OCI-M2 (cell line): ENCODE measurements around the gene SLC2A5.

Experiments used
- DNase-seq: peaks from one replicate; lab custom pipeline; 2025; ENCODE audit not compliant: unreplicated experiment; lab: John Stamatoyannopoulos, UW

SLC2A5 gene

DNA sequence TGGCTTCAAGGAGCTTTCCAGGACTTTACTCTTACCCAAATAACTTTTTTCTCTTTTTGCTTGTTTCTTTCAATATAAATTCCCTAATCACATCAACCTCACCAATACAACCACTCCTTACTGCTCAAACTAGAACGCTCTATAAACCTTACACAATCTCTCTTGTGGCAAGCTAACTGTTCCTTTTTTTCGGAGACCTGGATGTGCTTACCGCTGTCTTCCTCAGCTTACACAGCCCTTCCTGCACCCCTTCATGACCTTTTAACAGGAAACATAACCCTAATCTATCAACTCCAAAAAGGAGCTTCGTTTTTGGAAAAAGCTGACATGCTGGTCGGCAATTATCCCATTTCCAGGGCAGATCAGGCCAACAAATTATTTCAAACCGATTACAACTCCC lies 24.1 kb upstream of the SLC2A5 start:
- DNase-seq = no peak

DNA sequence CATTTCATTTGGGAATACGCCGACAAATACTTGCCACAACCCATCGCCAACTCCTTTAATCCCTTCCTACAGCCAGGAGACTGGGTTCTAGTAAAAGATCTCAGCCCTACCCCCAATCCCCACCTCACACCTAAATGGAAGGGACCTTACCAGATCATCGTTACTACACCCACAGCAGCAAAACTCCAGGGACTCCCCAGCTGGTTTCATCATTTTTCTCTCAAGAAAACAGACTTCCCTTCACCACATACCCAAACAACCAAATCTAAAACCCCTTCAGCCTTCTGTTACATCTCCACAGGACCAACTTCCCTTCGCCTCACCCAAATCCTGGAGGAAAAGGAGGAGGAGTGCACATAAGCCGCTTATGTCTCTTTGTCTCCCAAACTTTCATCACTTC lies 23.7 kb upstream of the SLC2A5 start:
- DNase-seq = no peak

DNA sequence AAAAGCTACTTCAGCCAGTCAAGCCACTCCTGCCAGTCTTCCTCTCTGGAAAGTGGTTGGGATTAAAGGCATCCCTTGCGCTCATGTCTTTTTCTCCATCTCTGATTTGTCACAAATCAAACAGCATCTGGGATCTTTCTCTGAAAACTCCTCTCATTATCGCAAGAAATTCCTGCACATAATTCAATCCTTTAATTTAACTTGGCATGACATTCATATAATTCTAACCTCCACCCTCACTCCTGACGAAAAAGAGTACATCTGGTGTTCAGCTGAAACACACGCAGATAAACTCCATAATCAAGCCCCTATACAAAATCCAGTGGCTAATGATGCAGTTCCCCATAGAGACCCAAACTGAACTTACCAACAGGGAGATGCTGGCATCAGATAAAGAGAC lies 19.4 kb upstream of the SLC2A5 start:
- DNase-seq = no peak

DNA sequence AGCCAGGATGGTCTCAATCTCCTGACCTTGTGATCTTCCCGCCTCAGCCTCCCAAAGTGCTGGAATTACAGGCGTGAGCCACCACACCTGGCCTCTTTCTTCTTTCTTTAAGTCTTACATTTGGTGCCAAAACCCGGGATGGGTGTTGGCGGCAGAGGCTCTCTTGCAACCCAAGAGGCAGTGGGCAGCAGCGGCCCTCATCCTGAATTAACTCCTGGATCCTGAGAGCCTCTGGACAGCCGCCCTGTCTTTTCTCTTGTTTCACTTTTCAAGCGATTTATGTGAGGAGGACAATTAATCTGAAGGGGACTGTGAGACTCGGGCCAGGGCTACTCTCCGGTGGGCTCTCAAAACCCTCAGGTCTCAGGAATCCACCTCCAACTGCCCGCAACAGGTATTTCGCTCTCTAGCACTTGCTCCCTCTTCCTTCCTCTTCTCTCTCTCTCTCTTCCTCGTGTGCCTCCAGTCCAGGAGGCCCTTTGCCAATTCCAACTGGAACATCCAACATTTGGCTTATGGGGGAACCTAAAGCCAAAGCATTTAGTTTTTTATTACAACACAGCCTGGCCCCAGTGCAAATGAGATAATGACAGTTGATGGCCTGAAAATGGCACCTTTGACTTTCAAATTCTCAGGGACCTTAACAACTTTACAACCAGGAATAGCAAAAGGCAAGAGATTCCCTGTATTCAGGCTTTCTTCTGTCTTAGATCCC lies 18.1 kb upstream of the SLC2A5 start:
- no peak for DNase-seq

DNA sequence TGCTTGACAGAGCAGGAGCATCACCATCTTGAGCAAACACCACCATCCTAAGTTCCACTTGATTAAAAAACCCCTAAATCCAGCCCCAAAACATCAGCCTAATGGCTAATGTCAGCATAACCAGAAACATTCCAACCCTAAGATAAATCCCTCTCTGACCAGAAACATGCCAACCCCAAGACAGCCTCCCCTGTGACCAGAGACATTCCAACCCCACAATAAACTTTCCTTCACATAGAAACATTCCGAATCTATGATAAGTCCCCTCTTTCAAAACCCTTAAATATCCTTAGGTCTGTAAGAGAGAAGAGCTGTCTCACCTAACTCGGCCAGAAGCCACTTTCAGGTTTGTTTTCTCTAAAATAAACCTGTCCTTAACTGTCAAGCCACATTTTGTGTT lies 17.4 kb upstream of the SLC2A5 start:
- DNase-seq = no peak

DNA sequence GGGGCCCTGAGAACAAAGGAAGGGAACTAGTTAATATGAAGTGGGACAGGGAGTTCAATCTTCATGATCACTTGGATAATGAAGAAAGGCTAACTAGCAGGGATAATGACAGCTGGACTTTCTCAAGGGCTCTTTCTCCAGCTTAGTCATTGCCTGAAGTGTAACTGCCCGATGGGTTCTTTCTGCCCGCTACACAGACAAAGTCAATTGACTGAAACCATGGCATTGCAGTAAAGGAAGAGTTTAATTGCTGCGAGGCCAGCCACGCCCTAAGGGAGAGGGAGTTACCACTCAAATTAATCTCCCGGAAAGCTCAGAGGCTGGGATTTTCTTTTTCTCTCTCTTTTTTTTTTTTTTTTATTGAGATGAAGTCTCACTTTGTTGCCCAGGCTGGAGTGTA lies 16.6 kb upstream of the SLC2A5 start:
- no peak for DNase-seq

DNA sequence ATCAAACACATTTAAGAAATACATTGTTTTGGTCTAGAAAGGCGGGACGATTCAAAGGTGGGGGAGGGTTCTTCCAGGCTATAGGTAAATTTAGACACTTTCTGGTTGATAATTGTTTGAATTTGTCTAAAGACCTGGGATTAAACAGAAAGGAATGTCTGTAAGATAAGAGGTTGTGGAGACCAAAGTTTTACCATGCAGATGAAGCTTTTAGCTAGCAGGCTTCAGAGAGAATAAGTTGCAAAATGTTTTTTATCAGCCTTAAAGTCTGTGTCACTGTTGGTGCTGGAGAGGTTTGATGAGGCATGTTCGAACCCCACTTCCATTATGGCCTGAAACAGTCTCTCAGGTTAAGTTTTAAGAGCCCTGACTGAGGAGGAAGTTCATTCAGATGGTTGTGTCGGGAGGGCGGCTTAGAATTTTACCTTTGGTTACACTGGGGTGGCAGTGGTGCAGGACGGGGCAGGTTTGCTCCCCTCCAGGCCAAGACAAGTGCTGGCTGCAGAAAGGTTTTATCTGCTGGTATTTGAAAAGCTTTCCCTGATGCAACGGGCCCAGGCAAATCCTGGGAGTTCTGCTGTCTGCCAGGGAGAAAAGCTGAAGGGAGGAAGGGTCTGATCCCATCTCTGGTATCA lies 16.0 kb upstream of the SLC2A5 start:
- no peak for DNase-seq

DNA sequence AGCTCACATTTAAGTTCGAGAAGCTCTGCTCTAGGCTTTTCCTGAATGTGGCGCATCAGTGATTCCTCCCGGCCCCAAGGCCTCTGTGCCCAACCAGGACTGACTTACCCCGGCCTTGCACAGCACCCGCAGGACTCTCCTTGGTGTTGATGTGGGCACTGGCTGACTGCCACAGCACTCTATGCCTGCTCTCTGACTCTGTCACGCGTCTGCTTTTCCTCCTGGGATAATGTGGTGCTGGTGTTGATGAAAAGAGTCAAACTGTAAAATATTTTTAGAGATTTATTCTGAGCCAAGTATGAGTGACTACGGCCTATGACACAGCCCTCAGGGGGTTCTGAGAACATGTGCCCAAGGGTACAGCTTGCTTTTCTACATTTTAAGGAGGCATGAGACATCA lies 15.5 kb upstream of the SLC2A5 start:
- no peak for DNase-seq

DNA sequence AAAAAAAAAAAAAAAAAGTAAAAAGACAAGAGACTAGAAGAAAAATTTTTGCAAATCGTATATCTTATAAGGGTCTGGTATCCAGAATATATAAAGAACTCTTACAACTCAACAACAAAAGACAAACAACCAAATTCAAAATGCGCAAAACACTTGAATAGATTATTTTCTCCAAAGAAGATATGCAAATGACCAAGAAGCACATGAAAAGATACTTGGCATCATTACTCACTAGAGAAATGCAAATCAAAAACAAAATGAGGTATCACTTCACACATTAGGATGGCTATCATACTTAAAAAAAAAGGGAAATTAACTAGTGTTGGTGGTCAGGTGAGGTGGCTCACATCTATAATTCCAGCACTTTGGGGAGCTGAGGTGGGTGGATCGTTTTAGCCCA lies 12.0 kb upstream of the SLC2A5 start:
- DNase-seq = no peak

DNA sequence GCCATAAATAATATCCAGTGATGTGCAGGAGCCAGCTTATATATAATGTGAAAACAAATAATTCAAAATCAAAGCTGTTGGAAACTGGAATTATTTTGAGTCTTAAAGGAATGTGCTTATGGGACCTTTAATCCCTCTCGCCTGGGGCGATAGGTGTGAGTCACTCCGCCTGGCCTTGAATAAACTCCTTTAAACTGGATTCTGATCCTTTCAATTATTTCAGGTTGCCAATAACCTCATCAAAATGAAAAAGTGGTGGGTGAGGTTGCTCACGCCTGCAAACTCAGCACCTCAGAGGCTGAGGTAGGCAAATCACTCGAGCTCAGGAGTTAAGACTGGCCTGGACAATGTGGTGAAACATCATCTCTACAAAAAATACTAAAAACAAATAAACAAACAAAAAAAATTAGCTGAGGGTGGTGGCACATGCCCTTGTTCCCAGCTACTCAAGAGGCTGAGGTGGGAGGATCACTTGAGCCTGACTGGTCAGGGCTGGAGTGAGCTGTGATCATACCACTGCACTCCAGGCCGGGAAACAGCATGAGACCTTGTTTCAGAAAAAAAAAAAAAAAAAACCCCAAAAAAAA lies 11.4 kb upstream of the SLC2A5 start:
- DNase-seq = no peak

DNA sequence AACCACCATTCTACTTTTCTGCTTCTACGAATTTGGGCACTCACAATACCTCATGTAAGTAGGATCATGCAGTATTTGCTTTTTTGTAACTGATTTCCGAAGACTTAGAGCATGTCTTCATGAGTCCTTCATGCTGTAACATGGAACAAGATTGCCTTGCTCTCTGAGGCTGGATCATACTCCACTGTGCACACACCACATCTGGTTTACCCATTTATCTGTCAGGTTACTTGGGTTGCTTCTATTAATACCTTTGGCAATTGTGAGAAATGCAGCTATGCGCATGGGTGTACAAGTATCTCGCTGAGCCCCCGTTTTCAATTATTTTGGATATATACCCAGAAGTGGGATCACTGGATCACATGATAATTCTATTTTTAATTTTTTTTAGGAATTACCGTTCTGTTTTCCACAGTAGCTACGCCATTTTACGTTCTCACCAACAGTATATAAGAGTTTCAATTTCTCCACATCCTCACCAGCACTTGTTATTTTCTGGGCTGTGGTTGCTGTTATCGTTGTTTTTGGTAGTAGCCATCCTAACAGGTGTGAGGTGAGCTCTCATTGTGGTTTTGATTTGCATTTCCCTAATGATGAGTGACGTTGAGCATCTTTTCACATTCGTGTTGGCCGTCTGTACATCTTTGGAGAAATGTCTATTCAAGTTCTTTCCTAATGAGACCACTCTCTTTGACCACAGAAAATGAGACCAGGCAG lies 10.7 kb upstream of the SLC2A5 start:
- DNase-seq = no peak

DNA sequence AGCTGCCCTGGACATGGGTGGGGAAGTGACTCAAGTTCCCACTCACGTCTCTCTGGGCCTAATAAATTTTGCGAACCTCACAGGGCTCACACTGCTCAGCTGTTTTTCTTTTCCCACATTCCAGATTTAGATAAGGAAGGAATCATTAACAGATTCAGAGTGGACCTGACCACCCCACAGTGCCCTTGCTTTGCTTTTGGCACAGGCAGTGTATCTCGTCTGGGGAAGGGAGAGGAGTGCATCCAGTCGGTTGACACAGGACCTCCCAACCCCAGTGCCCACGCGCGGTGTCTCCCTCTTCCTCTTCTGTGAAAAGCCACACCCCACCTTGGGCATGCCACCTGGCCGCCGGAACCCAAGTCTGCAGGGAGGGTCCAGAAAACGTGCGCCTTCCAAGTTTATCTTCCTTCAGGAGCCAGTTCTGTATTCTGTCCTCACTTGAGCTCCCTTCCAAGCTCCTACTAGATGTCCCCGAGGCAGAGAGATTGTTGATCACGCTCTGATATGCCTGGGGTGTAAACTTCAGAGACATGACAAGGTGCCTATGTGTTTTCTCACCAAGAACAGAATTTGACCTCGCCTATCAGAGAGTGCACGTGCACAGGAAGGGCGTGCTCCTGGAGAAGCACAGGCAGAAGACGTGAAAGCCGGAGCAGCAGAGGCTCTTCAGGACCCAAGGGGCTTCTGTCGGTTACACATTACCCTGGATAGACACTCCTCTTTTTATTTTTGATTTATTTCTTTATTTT lies 9.5 kb upstream of the SLC2A5 start:
- DNase-seq = no peak

DNA sequence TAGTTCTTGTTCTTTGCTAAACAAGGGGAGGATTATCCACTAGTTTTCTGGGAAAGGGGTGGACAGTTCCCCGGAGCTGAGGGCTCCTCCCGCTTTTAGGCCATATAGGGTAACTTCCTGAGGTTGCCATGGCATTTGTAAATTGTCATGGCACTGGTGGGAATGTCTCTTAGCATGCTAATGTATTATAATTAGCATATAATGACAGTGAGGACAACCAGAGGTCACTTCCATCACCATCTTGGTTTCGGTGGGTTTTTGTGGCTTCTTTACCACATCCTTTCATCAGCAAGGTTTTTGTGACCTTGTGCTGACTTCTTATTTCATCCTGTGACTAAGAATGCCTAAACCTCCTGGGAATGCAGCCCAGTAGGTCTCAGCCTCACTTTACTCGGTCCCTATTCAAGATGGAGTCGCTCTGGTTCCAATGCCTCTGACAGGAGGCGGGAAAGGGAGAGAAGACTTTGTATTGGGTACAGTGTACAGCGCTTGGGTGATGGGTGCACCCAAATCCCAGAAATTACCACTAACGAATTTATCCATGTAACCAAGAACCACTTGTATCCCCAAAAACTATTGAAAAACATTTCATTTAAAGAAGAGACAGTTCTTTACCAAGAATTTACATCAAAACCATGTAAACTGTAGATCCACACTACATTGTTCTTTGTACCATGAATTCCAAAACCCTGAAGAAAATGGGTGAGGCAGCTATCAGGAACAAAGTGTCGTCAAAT lies 8.7 kb upstream of the SLC2A5 start:
- no peak for DNase-seq

DNA sequence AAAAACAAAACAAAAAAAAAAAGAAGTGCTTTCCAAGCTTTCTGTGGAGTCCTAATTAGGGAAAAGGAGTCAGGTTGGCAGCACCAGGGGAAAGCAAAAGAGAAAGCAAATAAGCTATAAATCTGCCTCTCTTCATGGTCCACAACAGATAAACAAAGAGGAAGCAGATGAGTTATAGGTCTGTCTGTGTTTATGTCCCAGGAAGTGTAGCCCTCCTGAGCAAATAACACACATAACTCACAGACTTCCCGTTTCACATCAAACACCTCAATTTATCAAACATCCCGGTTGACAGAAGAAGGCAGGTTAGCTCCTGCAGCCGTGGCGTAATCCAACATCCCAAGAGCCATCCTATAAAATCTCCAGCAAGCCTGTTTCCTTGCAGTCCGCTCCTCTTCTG lies 5.6 kb upstream of the SLC2A5 start:
- DNase-seq = no peak

DNA sequence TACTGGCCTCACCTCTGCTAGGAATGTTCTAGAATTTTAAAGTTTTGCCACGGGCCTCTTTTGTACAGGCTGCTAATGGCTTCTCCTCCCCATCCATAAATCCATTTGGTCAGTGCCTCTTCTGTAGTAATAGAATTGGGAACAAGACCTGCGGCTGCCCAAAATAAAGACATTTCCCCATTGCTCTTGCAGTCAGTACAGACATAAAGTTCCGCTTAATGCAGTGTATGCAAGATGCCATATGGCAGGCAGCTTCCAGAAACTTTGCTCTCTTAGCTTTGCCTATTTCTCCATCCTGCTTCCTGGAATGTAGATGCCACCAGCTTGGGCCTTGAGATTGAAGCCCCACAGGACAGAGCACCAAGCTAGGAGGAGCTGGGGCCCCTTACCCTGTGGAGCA lies 3.7 kb upstream of the SLC2A5 start:
- DNase-seq = no peak

DNA sequence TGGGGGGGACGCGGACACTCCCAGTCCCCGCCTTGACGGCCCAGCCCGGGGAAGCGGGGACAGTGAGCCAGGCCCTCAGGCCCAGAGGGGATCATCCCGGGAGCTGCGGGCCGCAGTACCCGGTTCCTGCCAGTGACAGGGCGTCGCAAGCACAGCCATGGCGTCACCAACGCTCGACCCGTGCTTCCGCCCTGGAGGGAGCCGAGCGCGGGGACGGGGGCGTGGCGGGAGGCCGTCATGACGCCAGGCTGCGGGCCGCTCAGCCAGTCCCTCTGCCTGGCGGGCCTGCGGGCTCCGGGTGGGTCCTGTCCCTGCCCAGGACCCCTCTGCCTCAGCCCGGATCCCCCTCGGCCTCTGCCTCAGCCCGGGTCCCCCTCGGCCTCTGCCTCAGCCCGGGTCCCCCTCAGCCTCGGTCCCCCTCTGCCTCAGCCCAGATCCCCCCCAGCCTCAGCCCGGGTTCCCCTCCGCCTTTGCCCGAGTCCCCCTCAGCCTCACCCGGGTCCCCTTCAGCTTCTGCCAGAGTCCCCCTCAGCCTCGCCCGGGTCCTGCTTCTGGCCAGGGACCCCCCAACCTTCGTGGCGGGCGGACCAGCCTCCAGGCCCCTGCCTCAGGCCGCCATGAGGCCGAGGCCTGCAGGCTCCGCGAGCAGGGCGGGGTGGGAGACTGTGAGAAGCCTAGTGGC lies 2.3 kb upstream of the SLC2A5 start:
- DNase-seq = no peak

DNA sequence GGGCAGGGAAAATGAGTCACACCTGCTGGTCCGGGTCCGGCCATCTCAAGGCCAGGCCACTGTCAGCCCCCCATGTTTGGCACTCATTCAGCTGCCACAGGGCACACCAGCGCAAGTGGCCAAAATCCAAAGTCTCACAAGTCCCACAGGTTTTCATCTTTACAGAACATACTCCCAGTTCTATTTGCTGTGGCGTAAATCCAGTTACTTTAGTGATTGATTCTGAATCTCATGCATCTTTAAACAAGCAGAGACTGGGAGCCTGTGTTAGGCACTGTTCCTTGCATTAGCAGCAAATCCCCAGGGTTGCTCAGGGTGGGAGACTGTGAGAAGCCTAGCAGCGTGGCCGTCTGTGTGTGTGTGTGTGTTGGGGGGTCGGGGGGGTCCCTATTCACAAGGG lies 1.1 kb upstream of the SLC2A5 start:
- no peak for DNase-seq

DNA sequence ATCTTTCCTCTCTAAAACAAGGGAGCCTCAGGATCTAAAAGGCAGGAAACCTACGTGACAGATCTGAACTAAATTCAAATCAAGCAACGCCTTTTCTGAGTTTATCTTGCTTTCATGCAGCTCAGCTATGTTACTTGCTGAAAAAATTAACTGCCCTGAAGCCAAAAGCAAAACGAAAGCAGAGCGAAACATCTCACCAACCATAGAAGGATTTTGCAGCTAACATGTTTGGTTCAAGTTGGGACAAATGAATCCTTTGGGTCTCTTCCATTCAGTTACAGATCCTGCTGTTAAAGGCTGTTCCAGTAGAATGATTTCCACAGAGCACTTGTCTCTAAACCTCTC lies 482 bp downstream of the SLC2A5 start:
- no peak for DNase-seq

DNA sequence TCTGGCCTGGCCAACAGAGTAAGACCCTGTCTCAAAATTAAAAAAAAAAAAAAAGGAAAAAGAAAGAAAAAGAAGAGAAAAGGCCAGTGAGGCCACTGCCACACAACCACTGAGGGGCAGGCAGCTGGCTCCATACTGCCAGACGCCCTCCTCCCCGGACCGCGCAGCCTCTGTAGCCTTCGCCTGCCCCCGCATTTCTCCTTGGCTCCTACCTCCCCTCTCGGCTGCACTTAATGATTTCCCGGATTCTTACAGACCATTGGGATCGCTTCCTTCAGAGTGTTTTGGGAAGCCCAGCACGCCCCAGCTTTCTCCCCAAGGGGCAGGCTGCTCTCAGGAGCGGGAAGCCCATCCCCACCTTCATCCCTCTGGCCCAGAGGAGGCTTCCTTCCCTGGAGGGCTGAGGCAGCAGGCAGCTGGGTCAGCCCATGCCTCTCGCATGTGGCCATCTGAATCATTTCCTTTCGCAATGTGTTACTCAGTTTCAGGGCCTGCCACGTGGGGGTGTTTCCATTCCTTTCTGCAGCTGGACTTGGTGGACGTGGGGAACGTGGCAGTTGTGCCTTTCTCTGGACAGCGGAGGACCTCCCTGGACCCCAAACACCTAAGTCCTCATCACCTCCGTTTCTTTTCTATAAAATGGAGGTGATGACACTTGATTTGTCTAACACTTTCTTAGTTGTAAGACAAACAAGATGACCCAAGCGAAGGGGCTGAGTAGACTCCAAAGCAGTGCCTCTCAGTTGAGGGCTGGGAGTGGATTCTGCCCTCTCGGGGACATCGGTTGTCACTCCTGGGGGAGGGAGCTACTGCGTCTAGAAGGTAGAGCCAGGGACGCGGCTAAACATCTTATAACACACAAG lies 2.3 kb downstream of the SLC2A5 start:
- no peak for DNase-seq
